HG03521 (cell line): ENCODE measurements around the gene PRKN.

Source experiments
- ATAC-seq: cut with Tn5 transposase; IDR thresholded peaks from one replicate; pipeline ENCODE4 v1.9.1; 2021; ENCODE audit warnings: mild to moderate bottlenecking, moderate library complexity; ENCODE audit not compliant: unreplicated experiment

The PRKN gene

GRCh38 chr6:162711376-162711775, 16.2 kb downstream of the PRKN start:
- no peak for ATAC-seq

DNA sequence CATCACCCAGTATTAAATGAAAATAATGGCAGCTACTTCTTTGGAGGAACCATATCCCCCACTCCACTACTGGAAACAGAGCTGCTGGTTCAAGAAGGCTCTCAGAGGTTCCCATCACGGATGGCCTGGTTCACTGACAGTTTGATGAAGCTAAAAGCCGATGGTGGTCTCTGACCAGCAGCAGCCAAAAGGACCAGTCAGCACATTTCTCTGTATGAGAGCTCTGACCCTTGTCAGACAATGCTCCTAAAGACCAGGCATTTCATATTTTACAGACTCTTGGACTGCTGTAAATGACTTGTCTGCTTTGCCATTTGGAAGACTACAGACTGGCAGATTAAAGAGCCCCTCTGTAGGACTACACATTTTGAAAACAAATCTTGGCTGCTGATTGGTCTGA, 16.6 kb downstream of the PRKN start:
- no peak for ATAC-seq

DNA sequence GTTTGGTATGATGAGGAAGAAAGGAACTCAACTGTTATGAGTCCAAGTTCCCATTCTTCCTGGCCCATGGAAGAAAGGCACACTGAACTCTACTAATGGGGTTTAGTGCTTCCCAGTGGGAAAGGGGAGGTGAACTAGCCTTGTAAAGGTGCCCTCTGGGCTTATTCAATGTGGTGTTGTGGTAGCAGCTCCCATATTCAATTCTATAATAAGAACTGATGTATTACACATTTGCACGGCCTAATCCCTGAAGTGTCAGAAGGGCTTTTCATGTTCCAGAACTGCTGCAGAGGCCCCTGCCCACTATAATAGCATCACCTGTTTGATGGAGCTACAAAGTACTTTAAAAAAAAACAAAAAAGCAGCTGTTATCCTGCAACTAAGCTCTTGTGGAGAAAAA, 17.1 kb downstream of the PRKN start:
- no peak for ATAC-seq

DNA sequence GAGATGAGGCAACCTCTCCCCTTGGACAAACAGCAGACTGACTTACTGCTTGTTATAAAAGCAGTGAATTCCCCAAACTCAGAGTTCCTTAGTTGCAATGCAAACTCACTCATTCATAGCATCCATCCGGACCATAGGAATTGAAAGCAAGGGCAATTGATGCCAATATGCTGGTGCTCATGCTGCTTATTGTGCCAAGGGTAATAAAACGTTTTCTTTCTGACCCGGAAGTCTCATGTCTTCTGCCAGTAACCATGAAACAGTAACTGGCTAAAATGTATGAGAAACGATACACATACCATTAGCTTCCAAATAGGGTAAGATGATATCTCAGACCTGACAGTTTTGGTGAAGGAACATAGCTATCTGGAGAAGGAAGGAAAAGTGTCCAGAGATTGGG, 18.1 kb downstream of the PRKN start:
- no peak for ATAC-seq

DNA sequence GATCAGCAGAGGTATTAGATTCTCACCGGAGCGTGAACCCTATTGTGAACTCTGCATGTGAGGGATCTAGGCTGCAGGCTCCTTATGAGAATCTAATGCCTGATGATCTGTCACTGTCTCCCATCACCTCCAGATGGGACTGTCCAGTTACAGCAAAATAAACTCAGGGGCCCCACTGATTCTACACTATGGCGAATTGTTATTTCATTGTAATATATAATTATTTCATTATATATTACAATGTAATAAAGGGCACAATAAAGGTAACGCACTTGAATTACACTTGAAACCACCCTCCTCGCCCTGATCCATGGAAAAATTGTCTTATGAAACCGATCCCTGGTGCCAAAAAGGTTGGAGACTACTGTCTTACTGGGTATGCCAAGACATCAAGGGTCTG, 18.6 kb downstream of the PRKN start:
- ATAC-seq: no peak

DNA sequence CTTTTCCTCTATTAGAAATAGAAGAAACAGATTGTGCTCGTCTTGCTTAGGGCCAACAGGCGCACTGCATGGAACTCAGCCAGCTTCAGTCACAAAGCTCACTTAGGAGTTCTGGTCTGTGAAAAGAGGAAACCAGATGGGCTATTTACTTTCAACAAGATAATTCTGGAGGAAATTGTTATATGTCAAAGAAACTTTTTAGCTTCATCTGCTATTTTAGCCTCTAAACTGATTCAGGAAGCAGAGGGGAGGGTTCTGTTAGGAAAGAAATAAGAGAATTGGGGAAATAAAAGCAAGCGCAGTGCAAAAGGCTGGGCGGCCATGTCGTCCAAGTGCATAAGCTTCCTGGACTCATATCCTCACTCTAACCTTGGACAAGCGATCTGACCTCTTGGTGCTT, 21.3 kb downstream of the PRKN start:
- no peak for ATAC-seq

GRCh38 chr6:162705736-162706135, 21.8 kb downstream of the PRKN start:
- no peak for ATAC-seq

DNA sequence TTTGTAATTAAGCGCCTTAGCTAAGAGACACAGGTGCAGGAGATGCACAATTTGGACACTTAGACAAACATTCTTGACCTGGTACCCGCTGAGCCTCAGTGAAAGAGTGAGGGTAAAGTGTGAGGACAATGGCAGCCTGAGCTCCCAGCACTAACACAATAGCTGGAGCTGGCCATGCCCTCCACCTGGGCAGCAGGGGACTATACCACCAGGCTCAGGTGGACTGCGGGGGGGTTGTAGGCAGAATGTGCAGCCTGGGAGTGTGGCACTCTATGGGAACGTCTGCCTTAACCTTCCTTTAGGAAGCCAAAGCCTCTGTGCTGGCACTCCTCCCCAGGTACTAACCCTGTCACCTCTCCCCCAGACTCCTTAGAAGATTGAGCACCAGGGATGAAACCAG, 23.6 kb downstream of the PRKN start:
- ATAC-seq: no peak

- no peak for ATAC-seq
Measured at GRCh38 chr6:162702446-162702845, 25.1 kb downstream of the PRKN start.

DNA sequence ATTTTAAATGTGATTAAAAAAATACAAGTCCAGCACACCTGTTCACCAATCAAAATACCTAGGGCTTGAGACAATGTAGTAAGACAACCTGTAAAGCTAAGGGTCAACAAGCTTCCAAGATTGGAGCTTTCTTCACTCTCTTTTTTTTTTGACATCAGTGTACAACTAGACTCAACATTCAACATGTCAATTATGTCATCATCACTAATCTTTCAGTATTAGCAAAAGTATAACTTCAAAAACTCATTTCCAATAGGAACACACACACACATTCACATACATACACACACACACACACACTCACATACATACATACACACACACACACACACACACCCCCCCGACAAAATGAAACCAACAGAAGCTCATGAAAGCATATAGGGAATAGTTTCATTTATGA, 26.0 kb downstream of the PRKN start:
- no peak for ATAC-seq

- no peak for ATAC-seq
Measured at GRCh38 chr6:162700966-162701365, 26.6 kb downstream of the PRKN start.

DNA sequence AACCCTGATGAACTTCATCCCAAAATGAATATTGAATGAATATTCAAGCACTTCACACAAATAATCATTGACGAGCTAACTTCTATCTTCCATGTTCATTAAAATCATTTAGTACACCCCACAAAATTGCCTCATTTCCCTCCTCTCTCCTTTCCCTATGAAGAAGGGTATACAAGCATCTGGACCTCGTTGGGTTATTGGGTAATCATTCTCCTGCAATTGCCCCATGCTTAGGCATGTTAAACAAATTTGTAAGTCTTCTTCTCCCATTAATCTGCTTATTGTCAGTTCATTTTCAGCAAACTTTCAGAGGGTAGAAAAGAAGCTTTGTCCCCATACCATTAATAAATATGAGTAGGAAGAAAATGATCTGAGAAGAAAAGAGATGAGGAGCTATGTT, 27.6 kb downstream of the PRKN start:
- ATAC-seq: no peak

GRCh38 chr6:162698440-162698839, 29.1 kb downstream of the PRKN start:
- ATAC-seq: no peak

DNA sequence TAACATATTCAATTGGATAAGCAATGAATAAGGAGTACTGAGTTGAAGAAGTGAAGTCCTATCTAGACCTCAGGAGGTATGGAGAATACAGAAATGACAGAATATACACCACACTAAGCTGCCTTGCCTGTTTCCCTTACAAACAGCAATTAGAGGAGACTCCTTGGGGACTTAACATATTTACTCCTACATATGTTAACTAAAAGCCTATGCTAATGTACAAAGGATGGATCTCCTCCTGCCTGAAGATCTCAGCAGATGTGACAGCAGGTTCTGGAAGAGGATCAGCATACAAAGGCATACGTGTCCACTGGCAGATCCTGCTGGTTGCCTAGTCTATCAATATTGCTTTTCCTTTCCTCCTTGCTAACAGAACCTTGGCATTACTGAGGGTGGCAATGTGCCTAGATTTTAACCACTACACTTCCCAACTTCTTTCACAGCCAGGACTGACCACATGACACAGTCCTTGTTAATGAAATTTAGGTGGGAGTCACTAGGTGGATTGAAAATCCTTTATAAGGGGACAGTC, 29.6 kb downstream of the PRKN start:
- no peak for ATAC-seq

DNA sequence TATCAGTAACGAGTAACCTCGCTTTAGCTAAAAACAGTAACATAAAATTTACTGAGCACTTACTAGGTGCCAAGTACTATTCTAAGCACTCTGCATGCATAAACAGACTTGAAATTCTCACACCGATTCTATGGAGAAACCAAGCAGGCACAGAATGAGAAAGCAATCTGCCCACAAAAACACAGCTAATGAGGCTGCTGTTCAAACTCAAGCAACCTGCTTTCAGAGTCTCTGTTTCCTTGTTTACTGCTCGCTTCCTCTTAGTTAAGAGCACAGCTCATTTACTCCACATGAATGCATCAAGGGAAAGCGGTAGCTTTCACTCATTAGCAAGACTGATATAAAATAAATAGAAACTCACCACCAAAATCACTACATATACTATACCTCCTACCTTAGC, 37.4 kb downstream of the PRKN start:
- ATAC-seq: no peak

DNA sequence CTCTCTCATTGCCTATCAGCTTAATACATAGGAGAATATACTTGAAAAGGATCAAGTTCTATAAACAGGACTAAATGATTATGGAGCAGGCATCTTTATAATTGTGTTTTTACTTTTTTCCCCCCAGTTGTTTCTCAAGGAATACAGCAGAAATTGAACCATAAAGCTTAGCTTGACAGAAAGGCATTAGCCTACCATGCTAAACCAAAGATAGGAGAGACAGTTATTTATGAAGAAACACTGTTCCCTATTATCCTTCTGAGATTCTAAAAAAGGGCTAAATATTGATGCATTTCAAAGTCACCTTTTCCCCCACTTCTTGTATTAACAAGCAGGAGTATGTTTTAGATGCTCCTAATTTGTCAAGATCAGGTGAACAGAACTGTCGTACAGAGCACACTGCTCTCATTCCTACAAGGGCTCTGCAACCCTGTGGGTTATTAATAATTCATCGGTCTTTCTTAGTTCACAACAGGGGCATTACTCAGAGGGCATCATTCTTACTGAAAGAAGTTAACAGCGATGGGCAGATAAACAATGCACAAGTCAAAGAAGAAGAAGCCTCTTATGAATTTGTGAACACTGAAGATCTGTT, 38.7 kb downstream of the PRKN start:
- ATAC-seq: no peak

GRCh38 chr6:162685586-162685985, 42.0 kb downstream of the PRKN start:
- ATAC-seq: no peak

DNA sequence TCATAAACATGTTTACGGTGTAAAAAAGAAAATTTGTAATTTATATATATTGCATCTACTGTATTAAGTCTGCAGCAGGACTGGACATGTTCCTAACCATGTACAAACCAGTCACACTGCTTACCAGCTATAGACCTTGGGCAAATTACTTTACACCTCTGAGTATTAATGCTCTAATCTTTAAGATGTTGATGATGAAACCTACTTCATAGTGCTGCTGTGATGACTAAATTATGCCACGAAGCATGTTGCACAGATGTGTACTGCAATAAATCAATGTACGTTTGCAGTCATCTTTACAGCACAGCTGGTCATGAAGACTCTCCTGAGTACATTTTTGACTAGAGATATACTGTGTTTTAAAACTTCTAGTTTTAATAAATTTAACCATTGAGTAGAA, 42.6 kb downstream of the PRKN start:
- ATAC-seq: no peak

GRCh38 chr6:162684052-162684451, 43.5 kb downstream of the PRKN start:
- no peak for ATAC-seq

GRCh38 chr6:162683135-162683534, 44.4 kb downstream of the PRKN start:
- no peak for ATAC-seq

DNA sequence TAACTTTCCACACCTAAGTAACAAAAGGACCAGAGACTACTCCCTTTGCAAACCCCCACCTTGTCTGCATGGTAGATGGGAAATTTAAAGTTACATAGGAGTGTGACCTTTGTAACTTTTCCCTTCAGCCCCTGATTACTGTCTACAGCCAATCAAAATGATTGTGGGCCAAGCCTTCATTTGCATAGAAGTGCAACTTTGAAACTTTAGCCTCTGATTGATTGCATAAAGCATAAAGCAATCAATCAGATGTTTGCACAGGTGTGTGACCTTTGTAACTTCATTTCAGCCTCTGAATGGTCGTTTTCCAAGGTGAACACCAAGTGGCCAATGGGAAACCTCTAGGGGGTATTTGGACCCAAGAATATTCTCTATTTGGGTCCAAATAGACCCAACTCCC, 46.1 kb downstream of the PRKN start:
- no peak for ATAC-seq

DNA sequence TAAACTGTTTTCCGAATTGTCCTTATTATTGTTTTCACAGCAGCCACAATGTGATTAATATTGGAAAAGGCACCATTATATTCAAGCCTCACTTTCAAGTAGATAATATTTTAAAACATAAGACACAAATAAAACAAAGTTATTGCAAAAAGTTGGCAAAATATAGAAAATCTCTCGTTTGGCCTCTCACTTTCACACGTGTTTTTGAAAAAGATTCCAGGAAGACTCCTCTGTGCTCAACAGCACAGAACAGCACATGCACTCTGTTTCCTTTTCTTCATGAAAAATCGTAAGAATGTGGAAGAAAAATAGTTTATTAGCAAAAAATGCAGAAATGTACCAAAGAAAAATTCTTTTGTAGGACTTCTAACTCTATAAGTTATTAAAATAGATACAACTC, 46.7 kb downstream of the PRKN start:
- ATAC-seq: no peak

GRCh38 chr6:162680367-162680766, 47.2 kb downstream of the PRKN start:
- no peak for ATAC-seq
